HepG2 (cell line): ENCODE results near the gene ZNF474.

ENCODE experiments used
- CBX1 ChIP-seq: IDR thresholded peaks from one replicate; pipeline ENCODE4 v1.6.1; 2016; ENCODE audit warnings: antibody characterized with exemption, low read depth
- CTCF ChIP-seq: sonication (generic); formaldehyde crosslinking; IDR thresholded peaks from 2 replicates; pipeline ENCODE4 v1.5.0; 2020; ENCODE audit warnings: mild to moderate bottlenecking, missing genetic modification reagents, moderate library complexity
- EZH2 ChIP-seq: conservative IDR thresholded peaks from 2 replicates; pipeline ENCODE4 v1.6.1; 2012; ENCODE audit warnings: mild to moderate bottlenecking, low read depth, low read length, moderate library complexity
- MAX ChIP-seq: IDR thresholded peaks from 2 replicates; pipeline ENCODE4 v1.6.1; 2012; ENCODE audit warnings: inconsistent platforms
- RFXANK ChIP-seq: IDR thresholded peaks from 2 replicates; pipeline ENCODE4 v1.6.1; 2016
- SKIL ChIP-seq: sonication (generic); formaldehyde crosslinking; IDR thresholded peaks from 2 replicates; pipeline ENCODE4 v1.8.0; 2022; ENCODE audit warnings: missing genetic modification reagents, mild to moderate bottlenecking, moderate library complexity, borderline replicate concordance
- ZNF274 ChIP-seq: sonication (generic); formaldehyde crosslinking; IDR thresholded peaks from 2 replicates; pipeline ENCODE4 v1.5.1; 2020; ENCODE audit warnings: mild to moderate bottlenecking, missing genetic modification reagents
- ZNF292 ChIP-seq: sonication (generic); formaldehyde crosslinking; IDR thresholded peaks from 2 replicates; pipeline ENCODE4 v1.8.1; 2022; ENCODE audit warnings: mild to moderate bottlenecking, low read depth, missing genetic modification reagents, borderline replicate concordance
- ZNF670 ChIP-seq: sonication (generic); formaldehyde crosslinking; IDR thresholded peaks from 2 replicates; pipeline ENCODE4 v1.8.0; 2022; ENCODE audit warnings: mild to moderate bottlenecking, missing genetic modification reagents, borderline replicate concordance
- ZNF761 ChIP-seq: sonication (generic); formaldehyde crosslinking; conservative IDR thresholded peaks from 2 replicates; pipeline ENCODE4 v1.4.0; 2020; ENCODE audit warnings: mild to moderate bottlenecking, missing genetic modification reagents

GRCh38 chr5:122172207-122172606 is 42.9 kb downstream of the ZNF474 start:
- no peak for TF ChIP-seq MAX
- no peak for TF ChIP-seq RFXANK
- no peak for TF ChIP-seq CBX1
- TF ChIP-seq SKIL (CRISPR knock-in tag) = no peak
- no peak for TF ChIP-seq ZNF670 (CRISPR knock-in tag)
- no peak for TF ChIP-seq CTCF (CRISPR knock-in tag)
- no peak for TF ChIP-seq ZNF761 (CRISPR knock-in tag)
- TF ChIP-seq EZH2 = no peak
- no peak for TF ChIP-seq ZNF292 (CRISPR knock-in tag)
- TF ChIP-seq ZNF274 (CRISPR knock-in tag) = no peak
